GM12892 (cell line): ENCODE measurements around the gene STUB1.

Source experiments
- POLR2A ChIP-seq: IDR thresholded peaks from 2 replicates; pipeline ENCODE4 v1.6.1; 2011; ENCODE audit warnings: low read depth, low read length, control low read depth
- TAF1 ChIP-seq: IDR thresholded peaks from 2 replicates; pipeline ENCODE4 v1.6.1; 2011; ENCODE audit warnings: low read depth, mild to moderate bottlenecking, control low read depth, low read length, borderline replicate concordance

DNA sequence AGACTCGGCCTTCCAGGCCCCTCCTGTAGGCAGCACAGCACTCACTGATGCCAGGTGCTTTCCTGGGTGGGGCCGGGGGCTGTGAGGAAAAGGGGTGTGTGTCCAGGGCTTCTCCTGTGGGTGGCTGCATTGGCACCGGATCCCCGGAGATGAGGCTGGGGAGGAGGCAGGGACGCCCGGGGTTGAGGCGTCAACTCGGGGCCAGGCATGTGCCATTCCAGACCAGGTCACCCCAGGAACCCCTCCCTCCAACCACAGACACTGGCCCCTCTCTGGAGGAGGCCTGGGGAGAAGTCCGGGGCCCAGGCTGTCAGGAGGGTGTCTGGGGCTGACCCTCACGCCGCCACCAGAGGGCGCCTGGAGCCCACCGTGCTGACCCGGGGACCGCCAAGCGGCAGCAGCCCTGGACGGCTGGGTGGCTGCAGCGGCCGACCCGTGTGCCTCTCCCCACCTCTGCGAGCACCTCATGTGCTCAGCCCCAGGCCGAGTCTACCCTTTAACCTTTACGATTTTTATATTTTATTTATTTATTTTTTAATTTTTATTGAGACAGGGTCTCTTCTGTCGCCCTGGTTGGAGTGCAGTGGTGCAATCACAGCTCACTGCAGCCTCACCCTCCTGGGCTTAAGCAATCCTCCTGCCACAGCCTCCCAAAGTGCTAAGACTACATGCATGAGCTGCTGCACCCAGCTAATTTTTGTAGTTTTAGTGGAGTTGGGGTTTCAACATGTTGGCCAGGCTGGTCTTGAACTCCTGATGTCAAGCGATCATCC, 31.5 kb downstream of the STUB1 start:
- TF ChIP-seq TAF1 (no peak), POLR2A (no peak)
